ENCODE results near the gene SPOCK3. TPM values are rescaled to one million over a fixed set of nuclear protein-coding genes. Genes with fewer than 3 reads are reported as not detected.

Gene SPOCK3
- total RNA-seq, 2 experiments from 2014 or later = not detected

DNA sequence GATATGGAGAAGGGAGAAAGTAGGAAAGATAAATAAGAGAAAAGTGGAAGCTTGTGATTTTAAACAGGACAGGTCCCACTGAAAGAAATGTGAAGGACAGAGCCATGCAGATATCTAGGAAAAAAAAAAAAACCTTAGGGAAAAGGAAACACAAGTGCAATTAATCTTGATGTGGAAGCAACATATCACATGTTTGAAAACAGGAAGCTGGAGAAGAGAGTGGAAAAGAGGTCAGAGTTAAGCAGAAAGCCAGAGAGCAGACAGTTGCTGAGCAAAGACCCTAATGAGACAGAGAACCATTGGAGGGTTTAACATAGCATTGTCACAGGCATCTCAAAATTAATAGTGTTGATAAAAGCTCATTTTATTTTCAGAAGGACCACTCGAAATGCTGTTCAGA, 89.7 kb downstream of the SPOCK3 start:
- CTCF ChIA-PET = no interaction called here
- H3K36me3 Mint-ChIP-seq = no peaks in the 10 kb centered on the region
- POLR2A ChIA-PET = no interaction called here
- H3K27ac Mint-ChIP-seq = no peak overlapping the region
- no peaks in the 10 kb centered on the region for H3K4me1 Mint-ChIP-seq (ENCODE audit: low read depth)
- DNase-seq = no peak
- no peaks in the 10 kb centered on the region for H3K27me3 Mint-ChIP-seq
- intact Hi-C loops (cut with micrococcal nuclease) = no loop called here
- H3K4me3 Mint-ChIP-seq = no peak overlapping the region
- H3K9me3 Mint-ChIP-seq = peaks cover 8% of the 10 kb centered on the region

DNA sequence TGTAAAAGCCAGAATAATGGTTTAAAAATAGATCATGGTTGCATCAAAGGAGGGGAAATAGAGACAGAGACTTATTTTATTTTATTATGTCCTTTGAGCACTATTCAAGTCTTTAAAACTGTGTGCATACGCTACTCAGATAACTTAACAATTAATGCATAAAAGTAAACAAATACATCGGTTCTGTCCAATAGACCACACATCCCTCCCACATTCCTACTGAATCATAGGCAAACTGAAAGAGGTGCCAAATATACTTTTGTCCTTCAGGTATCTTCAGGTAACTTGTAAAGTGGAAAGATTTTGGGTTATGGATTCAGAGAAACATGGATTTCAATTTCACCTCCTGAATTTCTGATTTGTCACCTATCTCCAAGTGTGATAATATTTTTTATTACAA, 91.3 kb downstream of the SPOCK3 start:
- Mint-ChIP-seq H3K27me3 (no peaks in the 10 kb centered on the region), H3K4me1 (ENCODE audit: low read depth) (no peaks in the 10 kb centered on the region), H3K9me3 (peaks cover 8% of the 10 kb centered on the region), H3K4me3 (no peak overlapping the region), H3K27ac (no peak overlapping the region), H3K36me3 (no peaks in the 10 kb centered on the region)
- no peak for DNase-seq
- intact Hi-C loops (cut with micrococcal nuclease) = no loop called here
- ChIA-PET POLR2A (no interaction called here), CTCF (no interaction called here)

DNA sequence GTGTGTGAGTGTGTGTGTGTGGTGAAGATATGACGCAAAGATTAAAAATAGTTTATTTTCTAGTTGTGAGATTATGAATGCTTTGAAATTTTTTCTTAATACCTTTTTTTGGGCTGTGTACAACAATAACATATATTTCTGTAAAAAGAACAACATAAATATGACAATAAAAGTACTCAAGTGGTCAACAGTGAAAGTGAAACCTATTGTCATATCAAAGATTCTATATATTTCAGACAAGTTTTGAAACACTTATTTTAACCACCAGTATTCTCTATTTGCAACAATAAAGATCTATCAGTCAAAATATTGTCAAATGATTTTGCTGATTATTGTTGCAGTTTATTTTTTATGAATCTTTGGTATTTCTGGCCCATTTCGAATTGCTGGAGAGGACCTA, 98.0 kb downstream of the SPOCK3 start:
- DNase-seq = no peak
- no peaks in the 10 kb centered on the region for H3K36me3 Mint-ChIP-seq
- CTCF ChIA-PET = no interaction called here
- intact Hi-C loops (cut with micrococcal nuclease) = no loop called here
- no peaks in the 10 kb centered on the region for H3K4me1 Mint-ChIP-seq (ENCODE audit: low read depth)
- H3K27ac Mint-ChIP-seq = no peak overlapping the region
- no peaks in the 10 kb centered on the region for H3K27me3 Mint-ChIP-seq
- H3K4me3 Mint-ChIP-seq = no peak overlapping the region
- peaks cover 5% of the 10 kb centered on the region for H3K9me3 Mint-ChIP-seq
- POLR2A ChIA-PET = no interaction called here

DNA sequence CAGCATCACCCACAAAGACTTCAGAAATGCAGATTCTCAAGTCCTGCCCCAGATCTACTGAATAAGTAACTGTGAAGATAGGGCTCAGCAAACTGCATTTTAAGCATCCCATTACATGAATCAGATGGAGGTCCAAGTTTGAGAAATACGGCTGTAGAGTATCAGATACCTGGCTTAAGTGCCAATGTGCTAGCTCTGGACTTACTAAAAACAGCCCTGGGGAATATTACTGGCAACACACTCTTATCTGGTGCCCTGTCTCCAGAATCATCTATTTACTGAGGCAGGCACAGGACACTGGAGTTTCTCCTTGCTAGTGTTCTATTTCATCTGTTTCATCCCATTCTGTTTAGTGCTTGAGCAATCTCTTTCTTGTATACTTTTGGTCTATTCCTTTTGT, 105.1 kb downstream of the SPOCK3 start:
- no peak for DNase-seq
- CTCF ChIA-PET = no interaction called here
- POLR2A ChIA-PET = no interaction called here
- no peak overlapping the region for H3K4me3 Mint-ChIP-seq
- no peaks in the 10 kb centered on the region for H3K4me1 Mint-ChIP-seq (ENCODE audit: low read depth)
- H3K9me3 Mint-ChIP-seq = peaks cover 9% of the 10 kb centered on the region
- H3K36me3 Mint-ChIP-seq = no peaks in the 10 kb centered on the region
- no peak overlapping the region for H3K27ac Mint-ChIP-seq
- intact Hi-C loops (cut with micrococcal nuclease) = no loop called here
- no peaks in the 10 kb centered on the region for H3K27me3 Mint-ChIP-seq

DNA sequence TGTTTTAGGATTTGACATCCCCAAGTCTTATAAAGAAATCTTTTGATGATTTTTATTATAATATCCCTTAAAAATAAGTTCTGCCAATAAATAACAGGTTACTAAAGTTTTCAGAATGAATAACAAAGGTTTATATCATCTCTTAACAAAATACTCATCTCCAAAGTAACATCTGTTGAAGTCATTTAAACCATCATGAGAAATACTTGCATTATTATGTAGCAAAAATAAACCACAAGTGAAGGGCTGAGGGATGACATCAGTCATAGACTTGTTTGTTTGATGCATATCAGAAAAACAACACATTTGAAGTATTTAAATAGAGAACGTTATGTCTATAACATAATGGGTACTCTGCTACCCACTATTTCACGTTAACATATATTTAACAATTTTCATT, 114.9 kb downstream of the SPOCK3 start:
- Mint-ChIP-seq H3K27me3 (no peaks in the 10 kb centered on the region), H3K4me3 (no peak overlapping the region), H3K27ac (no peak overlapping the region), H3K9me3 (no peaks in the 10 kb centered on the region), H3K36me3 (no peaks in the 10 kb centered on the region), H3K4me1 (ENCODE audit: low read depth) (no peaks in the 10 kb centered on the region)
- no peak for DNase-seq
- POLR2A ChIA-PET = no interaction called here
- intact Hi-C loops (cut with micrococcal nuclease) = no loop called here
- CTCF ChIA-PET = no interaction called here

DNA sequence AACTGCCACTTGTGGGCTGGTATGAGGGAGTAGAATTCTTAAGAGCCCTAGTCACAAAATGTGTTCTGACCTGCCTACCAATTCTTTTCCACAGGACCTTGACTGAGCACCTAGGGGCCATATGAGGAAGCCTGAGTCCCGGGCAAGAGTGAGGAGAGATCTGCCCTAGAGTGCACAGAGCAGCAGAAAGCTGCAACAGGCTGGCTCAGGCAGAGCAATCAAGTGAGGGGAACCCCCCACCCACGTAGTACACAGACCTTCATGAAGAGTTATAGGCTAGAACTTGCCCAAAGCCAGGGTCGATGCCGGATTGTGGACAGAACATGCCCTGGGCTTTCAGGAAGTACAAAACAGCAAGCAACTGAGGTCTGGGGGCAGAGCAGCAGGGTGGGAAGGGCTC, 117.0 kb downstream of the SPOCK3 start:
- intact Hi-C loops (cut with micrococcal nuclease) = no loop called here
- ChIA-PET POLR2A (no interaction called here), CTCF (no interaction called here)
- Mint-ChIP-seq H3K4me1 (ENCODE audit: low read depth) (no peaks in the 10 kb centered on the region), H3K27me3 (no peaks in the 10 kb centered on the region), H3K36me3 (no peaks in the 10 kb centered on the region), H3K4me3 (no peak overlapping the region), H3K9me3 (no peaks in the 10 kb centered on the region), H3K27ac (no peak overlapping the region)
- DNase-seq = no peak

DNA sequence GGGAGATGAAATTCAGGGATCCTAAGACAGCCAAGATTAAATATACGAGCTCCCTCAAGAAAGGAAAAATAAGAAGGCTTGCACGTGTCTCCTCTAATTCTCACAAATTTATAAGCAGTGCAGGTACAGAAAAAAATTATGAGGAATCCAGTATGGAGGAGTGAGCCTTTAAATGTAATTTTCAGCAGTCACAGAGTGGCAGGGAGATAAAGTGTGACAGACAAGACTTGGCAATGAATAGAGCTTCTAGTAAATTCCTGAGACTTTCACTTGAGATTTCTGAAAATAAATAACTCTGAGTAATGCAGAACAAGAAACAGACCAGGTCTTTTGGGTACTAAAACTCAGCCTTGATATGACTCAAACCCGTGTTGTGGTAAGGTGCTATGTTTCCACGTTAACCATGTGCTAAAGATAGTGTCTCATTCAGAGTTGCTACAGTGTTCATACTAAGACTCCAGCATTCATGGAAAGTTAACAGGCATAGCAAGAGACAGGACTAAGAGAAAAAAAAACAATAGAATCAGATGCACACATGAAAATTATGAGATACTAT, 119.8 kb downstream of the SPOCK3 start:
- CTCF ChIA-PET = interaction anchor here (1.4 kb wide), 1 partner anchor 1578 kb away, joined by 4 read pairs; no protein-coding TSS in a partner anchor
- no peaks in the 10 kb centered on the region for H3K4me1 Mint-ChIP-seq (ENCODE audit: low read depth)
- POLR2A ChIA-PET = no interaction called here
- H3K36me3 Mint-ChIP-seq = no peaks in the 10 kb centered on the region
- H3K27me3 Mint-ChIP-seq = no peaks in the 10 kb centered on the region
- intact Hi-C loops (cut with micrococcal nuclease) = no loop called here
- H3K27ac Mint-ChIP-seq = no peak overlapping the region
- DNase-seq = no peak
- no peaks in the 10 kb centered on the region for H3K9me3 Mint-ChIP-seq
- no peak overlapping the region for H3K4me3 Mint-ChIP-seq

DNA sequence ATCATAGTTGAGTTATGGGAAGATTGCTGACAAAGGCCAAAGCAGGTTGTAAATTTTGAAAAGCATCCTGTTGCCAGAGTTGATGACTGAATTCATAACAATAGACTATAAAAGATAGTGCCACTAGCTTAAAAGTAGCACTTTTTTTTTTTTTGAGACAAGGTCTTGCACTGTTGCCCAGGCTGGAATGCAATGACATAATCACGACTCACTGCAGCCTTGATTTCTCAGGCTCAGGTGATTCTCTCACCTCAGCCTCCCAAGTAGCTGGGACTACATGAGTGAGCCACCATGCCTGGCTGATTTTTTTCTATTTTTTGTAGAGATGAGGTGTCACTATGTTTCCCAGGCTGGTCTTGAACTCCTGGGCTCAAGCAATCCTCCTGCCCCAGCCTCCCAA, 122.7 kb downstream of the SPOCK3 start:
- no peaks in the 10 kb centered on the region for H3K27me3 Mint-ChIP-seq
- intact Hi-C loops (cut with micrococcal nuclease) = no loop called here
- POLR2A ChIA-PET = no interaction called here
- H3K36me3 Mint-ChIP-seq = no peaks in the 10 kb centered on the region
- H3K4me1 Mint-ChIP-seq (ENCODE audit: low read depth) = no peaks in the 10 kb centered on the region
- H3K4me3 Mint-ChIP-seq = no peak overlapping the region
- CTCF ChIA-PET = no interaction called here
- no peak overlapping the region for H3K27ac Mint-ChIP-seq
- peaks cover 7% of the 10 kb centered on the region for H3K9me3 Mint-ChIP-seq
- DNase-seq = no peak

DNA sequence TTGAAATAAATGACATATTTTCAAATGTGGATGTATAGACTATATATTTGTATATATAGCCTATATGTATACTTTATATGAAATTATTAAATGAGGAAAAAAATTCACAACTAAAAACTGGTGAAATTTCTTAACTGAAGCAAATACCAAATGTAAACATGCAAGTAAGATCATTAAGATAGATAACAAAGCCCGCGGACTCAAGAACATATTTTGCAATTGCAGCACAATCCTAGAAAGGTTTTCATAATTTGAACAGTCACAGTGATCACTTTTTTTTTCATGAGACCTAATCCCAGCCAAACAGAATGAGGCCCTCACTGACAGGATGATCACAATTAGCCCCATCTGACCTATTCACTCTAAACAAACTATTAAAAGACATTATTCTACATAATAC, 123.2 kb downstream of the SPOCK3 start:
- ChIA-PET POLR2A (no interaction called here), CTCF (no interaction called here)
- Mint-ChIP-seq H3K9me3 (peaks cover 7% of the 10 kb centered on the region), H3K4me3 (no peak overlapping the region), H3K27ac (no peak overlapping the region), H3K4me1 (ENCODE audit: low read depth) (no peaks in the 10 kb centered on the region), H3K27me3 (no peaks in the 10 kb centered on the region), H3K36me3 (no peaks in the 10 kb centered on the region)
- intact Hi-C loops (cut with micrococcal nuclease) = no loop called here
- DNase-seq = no peak

DNA sequence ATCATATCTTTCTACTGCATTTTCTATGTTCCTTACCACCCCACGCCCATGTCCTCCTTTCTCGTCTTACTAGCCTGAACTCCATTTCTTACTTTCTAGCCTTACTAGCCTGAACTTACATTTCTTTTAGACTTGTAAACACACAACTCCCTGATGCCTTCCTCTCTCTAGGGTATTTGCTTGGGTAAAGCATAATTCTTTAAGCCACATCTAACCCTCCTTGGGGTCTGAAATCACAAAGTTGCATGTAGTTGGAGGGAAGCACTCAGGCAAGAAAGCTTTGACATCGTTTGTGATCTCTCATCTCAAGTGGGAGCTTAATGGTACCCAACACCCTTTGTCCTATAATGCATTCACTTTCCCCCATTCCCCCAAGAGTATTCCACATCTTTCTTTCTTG, 124.4 kb downstream of the SPOCK3 start:
- no peaks in the 10 kb centered on the region for H3K27me3 Mint-ChIP-seq
- H3K9me3 Mint-ChIP-seq = peaks cover 7% of the 10 kb centered on the region
- ChIA-PET CTCF (no interaction called here), POLR2A (no interaction called here)
- no peaks in the 10 kb centered on the region for H3K36me3 Mint-ChIP-seq
- H3K4me1 Mint-ChIP-seq (ENCODE audit: low read depth) = no peaks in the 10 kb centered on the region
- no peak overlapping the region for H3K27ac Mint-ChIP-seq
- no peak overlapping the region for H3K4me3 Mint-ChIP-seq
- DNase-seq = no peak
- intact Hi-C loops (cut with micrococcal nuclease) = no loop called here

DNA sequence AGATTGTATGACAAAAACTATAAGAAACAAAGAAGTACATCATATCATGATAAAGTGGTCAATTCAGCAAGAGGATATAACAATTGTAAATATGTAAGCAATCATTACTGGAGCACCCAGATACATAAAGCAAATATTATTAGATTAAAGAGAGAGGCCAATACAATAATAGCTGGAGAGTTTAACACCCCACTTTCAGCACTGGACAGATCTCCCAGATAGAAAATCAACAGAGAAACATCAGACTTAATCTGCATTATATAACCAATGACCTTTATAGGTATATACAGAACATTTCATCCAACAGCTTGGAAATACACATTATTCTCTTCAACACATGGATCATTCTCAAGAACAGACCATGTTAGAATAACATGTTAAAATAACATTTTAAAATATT, 128.4 kb downstream of the SPOCK3 start:
- H3K4me1 Mint-ChIP-seq (ENCODE audit: low read depth) = no peaks in the 10 kb centered on the region
- DNase-seq = no peak
- H3K27ac Mint-ChIP-seq = no peak overlapping the region
- intact Hi-C loops (cut with micrococcal nuclease) = no loop called here
- peaks cover 20% of the 10 kb centered on the region for H3K9me3 Mint-ChIP-seq
- H3K4me3 Mint-ChIP-seq = no peak overlapping the region
- ChIA-PET POLR2A (no interaction called here), CTCF (no interaction called here)
- H3K27me3 Mint-ChIP-seq = no peaks in the 10 kb centered on the region
- no peaks in the 10 kb centered on the region for H3K36me3 Mint-ChIP-seq

DNA sequence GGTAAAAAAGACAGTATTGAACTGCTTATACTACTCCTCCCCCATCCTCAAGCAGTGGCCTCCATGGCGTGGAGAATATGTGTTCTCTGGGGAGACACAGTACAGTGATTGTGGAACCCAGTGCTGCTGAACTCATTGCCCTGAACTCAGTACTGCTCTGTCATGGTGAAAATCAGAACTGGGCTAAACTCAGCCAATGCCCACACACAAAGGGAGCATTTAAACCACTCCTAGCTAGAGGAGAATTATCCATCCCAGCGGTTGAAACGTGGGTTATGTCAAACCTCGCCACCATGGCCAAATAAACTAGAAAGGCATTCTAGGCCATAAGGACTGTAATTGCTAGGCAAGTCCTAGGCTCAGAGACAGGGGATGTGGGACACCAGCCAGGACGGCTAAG, 131.8 kb downstream of the SPOCK3 start:
- no peaks in the 10 kb centered on the region for H3K36me3 Mint-ChIP-seq
- CTCF ChIA-PET = no interaction called here
- H3K27ac Mint-ChIP-seq = no peak overlapping the region
- intact Hi-C loops (cut with micrococcal nuclease) = no loop called here
- H3K27me3 Mint-ChIP-seq = no peaks in the 10 kb centered on the region
- peaks cover 16% of the 10 kb centered on the region for H3K9me3 Mint-ChIP-seq
- H3K4me3 Mint-ChIP-seq = no peak overlapping the region
- POLR2A ChIA-PET = no interaction called here
- no peak for DNase-seq
- no peaks in the 10 kb centered on the region for H3K4me1 Mint-ChIP-seq (ENCODE audit: low read depth)

DNA sequence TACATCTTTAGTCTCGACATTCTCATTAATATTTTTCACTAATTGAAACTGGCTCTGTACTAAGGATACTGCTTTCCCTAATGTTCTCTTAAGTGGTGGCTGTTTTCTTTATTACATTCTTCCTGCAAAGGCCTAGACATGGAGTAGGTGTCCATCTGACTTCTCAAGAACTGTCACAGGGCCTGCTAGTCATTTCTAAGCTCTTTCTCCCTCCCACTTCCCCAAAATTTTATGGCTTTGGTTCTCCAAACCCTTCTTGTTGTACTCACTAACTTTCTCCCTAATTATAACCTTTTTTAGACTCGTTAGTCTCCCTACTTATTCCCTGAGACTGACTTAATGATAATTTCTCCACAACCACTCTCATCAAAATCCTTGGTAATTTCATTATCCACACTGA, 133.3 kb downstream of the SPOCK3 start:
- Mint-ChIP-seq H3K4me3 (no peak overlapping the region), H3K27ac (no peak overlapping the region), H3K27me3 (no peaks in the 10 kb centered on the region), H3K4me1 (ENCODE audit: low read depth) (no peaks in the 10 kb centered on the region), H3K36me3 (no peaks in the 10 kb centered on the region), H3K9me3 (peaks cover 13% of the 10 kb centered on the region)
- intact Hi-C loops (cut with micrococcal nuclease) = no loop called here
- POLR2A ChIA-PET = no interaction called here
- CTCF ChIA-PET = no interaction called here
- DNase-seq = no peak

DNA sequence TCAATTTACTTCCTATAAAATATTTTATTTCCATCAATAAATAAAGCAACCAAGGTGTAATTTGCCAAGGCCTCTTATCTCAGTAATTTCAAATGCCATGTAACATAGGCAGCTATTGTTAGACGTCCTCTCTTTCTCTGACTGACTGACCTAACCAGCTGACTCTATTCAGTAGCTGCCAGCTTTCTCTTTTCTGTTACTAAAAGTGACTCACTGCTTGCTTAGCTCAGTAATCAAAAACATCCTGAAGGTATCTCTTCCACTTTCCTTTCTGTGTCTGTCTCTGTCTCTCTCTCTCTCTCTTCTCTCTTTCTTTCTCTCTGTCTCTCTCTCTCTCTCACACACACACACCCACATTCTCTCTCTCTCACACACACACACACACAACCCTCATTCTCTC, 134.2 kb downstream of the SPOCK3 start:
- no peak for DNase-seq
- H3K9me3 Mint-ChIP-seq = peaks cover 13% of the 10 kb centered on the region
- intact Hi-C loops (cut with micrococcal nuclease) = no loop called here
- H3K4me3 Mint-ChIP-seq = no peak overlapping the region
- H3K27me3 Mint-ChIP-seq = no peaks in the 10 kb centered on the region
- H3K4me1 Mint-ChIP-seq (ENCODE audit: low read depth) = no peaks in the 10 kb centered on the region
- H3K36me3 Mint-ChIP-seq = no peaks in the 10 kb centered on the region
- H3K27ac Mint-ChIP-seq = no peak overlapping the region
- ChIA-PET POLR2A (no interaction called here), CTCF (no interaction called here)
